Muscle layer of colon (tissue), 2 donors: Measurements from ENCODE around the gene FNBP1L.

Experiments
- H3K27ac ChIP-seq: one replicate; pipeline ENCODE4 v1.7.0; 2013; ENCODE audit warnings: low read depth, mild to moderate bottlenecking, low read length, moderate library complexity
- H3K27me3 ChIP-seq, 2 donors: one replicate each; pipeline ENCODE4 v1.7.0; 2013; ENCODE audit warnings: low read length in 2 of 2, mild to moderate bottlenecking in 2 of 2; ENCODE audit not compliant: insufficient read depth in 2 of 2, control insufficient read depth in 1 of 2
- H3K36me3 ChIP-seq: one replicate; pipeline ENCODE4 v1.7.0; 2013; ENCODE audit warnings: mild to moderate bottlenecking, low read length; ENCODE audit not compliant: insufficient read depth
- H3K4me1 ChIP-seq: one replicate; pipeline ENCODE4 v1.7.0; 2013; ENCODE audit warnings: mild to moderate bottlenecking, low read length; ENCODE audit not compliant: insufficient read depth
- H3K4me3 ChIP-seq, 2 donors: one replicate each; pipeline ENCODE4 v1.7.0; 2013; ENCODE audit warnings: low read length in 2 of 2, low read depth in 1 of 2, mild to moderate bottlenecking in 1 of 2, moderate library complexity in 1 of 2
- H3K9ac ChIP-seq: one replicate; pipeline ENCODE4 v1.7.0; 2013; ENCODE audit warnings: low read length
- H3K9me3 ChIP-seq: one replicate; pipeline ENCODE4 v1.7.0; 2013; ENCODE audit warnings: mild to moderate bottlenecking, low read length
- donor health status: abdominal sarcoma.
- donor health status: Adenocarcinoma of cecum.

The FNBP1L gene

GRCh38 chr1:93495911-93496310, 48.0 kb downstream of the FNBP1L start:
- Histone ChIP-seq H3K27ac (no peak overlapping the region), H3K9me3 (no peaks in the 10 kb centered on the region), H3K9ac (no peak overlapping the region), H3K36me3 (no peaks in the 10 kb centered on the region), H3K4me3 (no peak overlapping the region), H3K4me1 (no peaks in the 10 kb centered on the region), H3K27me3 (no peaks in the 10 kb centered on the region)

- Histone ChIP-seq H3K27me3 (no peaks in the 10 kb centered on the region), H3K9me3 (no peaks in the 10 kb centered on the region), H3K4me1 (no peaks in the 10 kb centered on the region), H3K4me3 (no peak overlapping the region), H3K9ac (no peak overlapping the region), H3K36me3 (no peaks in the 10 kb centered on the region), H3K27ac (no peak overlapping the region)
Measured at GRCh38 chr1:93496520-93496919, 48.6 kb downstream of the FNBP1L start.

GRCh38 chr1:93499075-93499474, 51.2 kb downstream of the FNBP1L start:
- Histone ChIP-seq H3K9me3 (no peaks in the 10 kb centered on the region), H3K36me3 (no peaks in the 10 kb centered on the region), H3K4me3 (no peak overlapping the region), H3K27me3 (no peaks in the 10 kb centered on the region), H3K4me1 (no peaks in the 10 kb centered on the region), H3K9ac (no peak overlapping the region), H3K27ac (no peak overlapping the region)

- H3K36me3 ChIP-seq: no peaks in the 10 kb centered on the region
- no peaks in the 10 kb centered on the region for H3K9me3 ChIP-seq
- no peaks in the 10 kb centered on the region for H3K27me3 ChIP-seq
- H3K4me3 ChIP-seq: no peak overlapping the region
- no peak overlapping the region for H3K27ac ChIP-seq
- no peaks in the 10 kb centered on the region for H3K4me1 ChIP-seq
- H3K9ac ChIP-seq: no peak overlapping the region
Measured at GRCh38 chr1:93499533-93499932, 51.6 kb downstream of the FNBP1L start.

GRCh38 chr1:93500275-93500674, 52.4 kb downstream of the FNBP1L start:
- no peak overlapping the region for H3K27ac ChIP-seq
- H3K4me1 ChIP-seq: no peaks in the 10 kb centered on the region
- H3K4me3 ChIP-seq: no peak overlapping the region
- H3K27me3 ChIP-seq: no peaks in the 10 kb centered on the region
- no peaks in the 10 kb centered on the region for H3K9me3 ChIP-seq
- no peak overlapping the region for H3K9ac ChIP-seq
- H3K36me3 ChIP-seq: no peaks in the 10 kb centered on the region

GRCh38 chr1:93501399-93501798, 53.5 kb downstream of the FNBP1L start:
- no peaks in the 10 kb centered on the region for H3K27me3 ChIP-seq
- no peak overlapping the region for H3K27ac ChIP-seq
- H3K4me3 ChIP-seq: no peak overlapping the region
- H3K4me1 ChIP-seq: no peaks in the 10 kb centered on the region
- no peak overlapping the region for H3K9ac ChIP-seq
- no peaks in the 10 kb centered on the region for H3K9me3 ChIP-seq
- no peaks in the 10 kb centered on the region for H3K36me3 ChIP-seq

- Histone ChIP-seq H3K4me1 (no peaks in the 10 kb centered on the region), H3K27ac (no peak overlapping the region), H3K36me3 (no peaks in the 10 kb centered on the region), H3K9ac (no peak overlapping the region), H3K4me3 (no peak overlapping the region), H3K27me3 (no peaks in the 10 kb centered on the region), H3K9me3 (no peaks in the 10 kb centered on the region)
Measured at GRCh38 chr1:93501829-93502369, 54.0 kb downstream of the FNBP1L start.

- Histone ChIP-seq H3K9me3 (no peaks in the 10 kb centered on the region), H3K9ac (no peak overlapping the region), H3K36me3 (no peaks in the 10 kb centered on the region), H3K4me3 (no peak overlapping the region), H3K27me3 (no peaks in the 10 kb centered on the region), H3K4me1 (no peaks in the 10 kb centered on the region), H3K27ac (no peak overlapping the region)
Measured at GRCh38 chr1:93502571-93502970, 54.7 kb downstream of the FNBP1L start.

GRCh38 chr1:93503163-93503562, 55.2 kb downstream of the FNBP1L start:
- no peaks in the 10 kb centered on the region for H3K27me3 ChIP-seq
- H3K9me3 ChIP-seq: no peaks in the 10 kb centered on the region
- H3K9ac ChIP-seq: no peak overlapping the region
- H3K27ac ChIP-seq: no peak overlapping the region
- no peaks in the 10 kb centered on the region for H3K4me1 ChIP-seq
- no peak overlapping the region for H3K4me3 ChIP-seq
- no peaks in the 10 kb centered on the region for H3K36me3 ChIP-seq

- Histone ChIP-seq H3K36me3 (no peaks in the 10 kb centered on the region), H3K4me3 (no peak overlapping the region), H3K9me3 (no peaks in the 10 kb centered on the region), H3K4me1 (peaks cover 4% of the 10 kb centered on the region), H3K9ac (no peak overlapping the region), H3K27me3 (no peaks in the 10 kb centered on the region), H3K27ac (no peak overlapping the region)
Measured at GRCh38 chr1:93503816-93504215, 55.9 kb downstream of the FNBP1L start.

GRCh38 chr1:93504247-93505033, 56.5 kb downstream of the FNBP1L start:
- Histone ChIP-seq H3K27ac (no peak overlapping the region), H3K4me3 (no peak overlapping the region), H3K9ac (no peak overlapping the region)

GRCh38 chr1:93506126-93506525, 58.2 kb downstream of the FNBP1L start:
- H3K36me3 ChIP-seq: no peaks in the 10 kb centered on the region
- H3K4me1 ChIP-seq: peaks cover 4% of the 10 kb centered on the region
- H3K4me3 ChIP-seq: no peak overlapping the region
- H3K27me3 ChIP-seq: no peaks in the 10 kb centered on the region
- H3K9me3 ChIP-seq: no peaks in the 10 kb centered on the region
- H3K27ac ChIP-seq: no peak overlapping the region
- H3K9ac ChIP-seq: no peak overlapping the region

More at GRCh38 chr1:93504247-93505033, 56.5 kb downstream of the FNBP1L start:
- H3K27me3 ChIP-seq: no peaks in the 10 kb centered on the region
- peaks cover 4% of the 10 kb centered on the region for H3K4me1 ChIP-seq
- H3K9me3 ChIP-seq: no peaks in the 10 kb centered on the region
- H3K36me3 ChIP-seq: no peaks in the 10 kb centered on the region
